ENCODE data around the gene H6PD.

GRCh38 chr1:9281908-9282695, 47.5 kb downstream of the H6PD start:
- no peak for TF ChIP-seq CTCF (IDR thresholded peaks at IDR 0.05; ENCODE audit: insufficient read depth, low read length)
- no peak for TF ChIP-seq GABPA (IDR thresholded peaks at IDR 0.05; ENCODE audit: low read depth)
- TF ChIP-seq POLR2AphosphoS5 (IDR thresholded peaks at IDR 0.05; ENCODE audit: low read depth), result no peak
